IPS-18c (cell line): Measurements from ENCODE around the gene DTNBP1.

Experiments used
- H3K4me3 ChIP-seq: 2 replicates; pipeline ENCODE4 v1.7.0; 2013; ENCODE audit warnings: low read depth, mild to moderate bottlenecking, low read length, moderate library complexity; ENCODE audit not compliant: insufficient read depth
- H3K9me3 ChIP-seq: one replicate; pipeline ENCODE4 v1.6.1; 2013; ENCODE audit warnings: mild to moderate bottlenecking, low read length, moderate library complexity; ENCODE audit not compliant: control insufficient read depth, insufficient read depth

Gene DTNBP1

DNA sequence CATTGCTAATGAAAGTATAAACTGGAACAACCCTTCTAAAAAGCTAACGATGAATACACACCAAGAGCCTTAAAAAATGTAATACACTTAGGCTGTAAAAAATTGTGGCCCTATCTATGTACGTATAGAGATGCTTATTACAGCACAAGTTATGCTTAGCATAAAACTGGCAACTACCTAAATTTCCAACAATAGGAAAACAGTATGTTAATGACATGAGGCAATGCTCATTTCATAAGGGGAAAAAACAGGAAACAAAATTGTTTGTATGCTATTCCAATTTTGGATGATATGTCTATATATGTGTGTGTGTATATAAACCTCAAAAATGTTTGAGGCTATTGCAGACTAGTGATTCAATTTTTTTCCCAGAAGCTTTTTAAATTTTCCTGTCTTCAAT, 82.5 kb downstream of the DTNBP1 start:
- H3K9me3 ChIP-seq, result no peaks in the 10 kb centered on the region

DNA sequence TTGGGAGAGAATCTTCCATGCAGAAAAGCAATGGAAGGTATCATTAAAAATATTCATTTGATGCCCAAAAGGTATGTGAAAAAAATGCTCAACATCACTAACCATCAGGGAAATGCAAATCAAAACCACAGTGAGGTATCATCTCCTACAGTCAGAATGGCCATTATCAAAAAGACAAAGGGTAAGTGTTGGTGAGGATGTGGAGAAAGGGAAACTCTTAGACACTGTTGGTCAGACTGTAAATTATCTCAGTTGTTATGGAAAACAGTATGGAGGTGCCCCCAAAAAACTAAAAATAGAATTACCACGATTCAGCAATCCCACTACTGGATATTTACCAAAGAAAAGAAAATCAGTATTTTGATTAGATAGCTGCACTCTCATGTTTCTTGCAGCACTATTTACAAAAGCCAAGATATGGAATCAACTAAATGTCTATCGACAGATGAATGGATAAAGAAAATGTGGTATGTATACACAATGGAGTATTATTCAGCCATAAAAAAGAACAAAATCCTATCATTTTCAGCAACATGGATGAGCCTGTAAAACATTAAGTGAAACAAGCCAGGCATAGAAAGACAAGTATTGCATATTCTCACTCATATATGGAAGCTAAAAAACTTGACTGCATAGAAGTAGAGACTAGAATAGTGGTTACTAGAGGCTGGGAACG, 84.0 kb downstream of the DTNBP1 start:
- Histone ChIP-seq H3K9me3 (no peaks in the 10 kb centered on the region), H3K4me3 (no peak overlapping the region)

More for the DNA sequence above, 82.5 kb downstream of the DTNBP1 start:
- H3K4me3 ChIP-seq, result no peak overlapping the region

DNA sequence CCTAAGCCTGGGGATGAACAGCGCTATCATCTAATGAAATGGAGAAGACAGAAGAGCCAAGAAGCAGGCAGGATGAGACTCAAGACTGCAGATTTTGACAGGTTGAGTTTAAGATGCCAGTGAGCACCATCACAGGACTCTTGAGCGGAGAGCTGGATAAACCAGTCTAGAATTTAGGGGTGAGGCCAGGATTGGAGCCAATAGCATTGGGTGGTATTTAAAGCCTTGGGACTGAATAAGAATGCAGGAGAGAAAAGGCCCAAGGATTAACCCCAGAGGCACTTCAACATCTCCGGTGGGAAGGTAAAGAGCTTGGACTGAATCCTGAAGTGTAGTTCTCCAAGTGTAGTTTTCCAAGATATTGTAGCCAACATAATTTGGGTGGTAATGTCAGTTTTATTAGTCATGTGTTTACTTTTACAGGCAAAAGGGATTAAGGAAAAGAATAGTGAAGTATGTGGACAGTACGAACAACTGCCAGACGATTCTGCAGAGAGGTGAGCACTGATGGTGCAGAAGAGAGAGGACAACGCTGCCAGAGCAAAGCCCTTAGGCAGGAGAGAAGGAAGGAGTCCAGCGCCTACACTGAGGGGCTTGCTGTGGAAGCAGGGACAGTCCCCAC, 85.2 kb downstream of the DTNBP1 start:
- Histone ChIP-seq H3K9me3 (no peaks in the 10 kb centered on the region), H3K4me3 (no peak overlapping the region)

DNA sequence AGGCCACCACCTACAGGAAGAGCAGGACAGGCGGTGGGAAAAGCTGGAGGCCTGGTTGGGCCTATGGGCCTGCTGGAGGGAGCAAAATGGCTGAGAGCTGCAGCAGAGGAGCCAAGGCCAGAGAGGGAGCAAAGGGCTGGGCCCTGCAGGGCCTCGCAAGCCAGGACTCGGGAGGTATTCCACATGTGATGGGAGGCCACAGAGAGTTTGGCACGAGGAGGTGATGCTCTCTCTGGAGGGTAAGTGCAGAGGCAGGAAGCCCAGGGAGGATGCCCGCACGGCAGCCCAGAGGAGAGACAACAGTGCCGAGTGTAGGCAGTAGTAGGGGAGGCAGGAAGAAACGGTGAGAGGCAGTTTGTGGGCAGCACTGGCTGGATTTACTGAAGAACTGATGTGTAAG, 85.7 kb downstream of the DTNBP1 start:
- no peaks in the 10 kb centered on the region for H3K9me3 ChIP-seq
- H3K4me3 ChIP-seq, result no peak overlapping the region

DNA sequence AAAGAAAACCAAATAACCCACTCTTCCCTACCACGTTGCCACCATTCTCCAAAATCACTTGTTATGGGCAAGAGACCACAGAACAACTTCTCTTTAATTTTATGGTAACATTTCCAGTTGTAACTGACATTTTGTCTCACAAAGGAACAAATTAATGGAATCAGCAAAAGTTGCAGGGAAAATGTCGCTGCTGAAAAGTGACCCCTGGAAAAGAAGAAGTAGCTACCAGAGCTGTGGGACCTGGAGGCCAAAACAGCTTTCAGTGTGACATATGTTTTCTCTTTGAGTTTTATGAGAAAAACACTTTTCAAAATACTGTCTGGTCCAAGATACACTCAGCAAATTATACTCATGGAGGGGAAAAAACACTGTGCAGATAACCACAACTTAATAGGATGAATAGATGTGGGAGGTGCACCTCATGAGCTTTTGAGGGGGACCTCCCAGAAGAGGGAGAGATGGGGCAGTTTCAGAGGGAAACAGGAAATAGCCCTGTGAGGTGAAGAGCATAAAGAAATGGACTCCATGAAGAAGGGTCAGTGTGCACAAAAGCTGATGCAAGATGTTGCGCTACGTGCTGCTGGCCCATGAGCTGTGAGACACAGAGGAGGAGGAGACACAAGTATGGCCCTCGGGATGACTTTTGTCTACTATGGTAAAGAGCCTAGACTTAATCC, 87.3 kb downstream of the DTNBP1 start:
- H3K9me3 ChIP-seq, result no peaks in the 10 kb centered on the region
- no peak overlapping the region for H3K4me3 ChIP-seq

DNA sequence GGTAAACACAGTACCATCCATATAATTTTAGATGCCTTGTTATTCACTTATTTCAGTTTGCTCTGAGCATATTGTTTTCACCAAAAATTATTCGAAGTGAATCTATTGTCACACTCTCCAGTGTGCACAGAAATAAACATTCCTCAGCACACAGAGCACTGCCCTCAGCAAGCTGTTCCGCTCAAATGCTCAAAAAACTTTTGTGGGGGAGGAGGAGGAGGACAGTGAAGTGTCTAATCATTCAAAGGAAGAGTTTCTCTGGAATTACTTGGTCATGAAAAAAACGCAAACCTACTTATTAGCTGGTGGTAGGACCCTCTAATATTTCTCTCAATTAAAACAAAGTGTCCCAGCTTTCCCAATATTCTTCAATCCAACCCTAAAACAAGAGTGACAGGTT, 88.3 kb downstream of the DTNBP1 start:
- Histone ChIP-seq H3K4me3 (no peak overlapping the region), H3K9me3 (no peaks in the 10 kb centered on the region)

DNA sequence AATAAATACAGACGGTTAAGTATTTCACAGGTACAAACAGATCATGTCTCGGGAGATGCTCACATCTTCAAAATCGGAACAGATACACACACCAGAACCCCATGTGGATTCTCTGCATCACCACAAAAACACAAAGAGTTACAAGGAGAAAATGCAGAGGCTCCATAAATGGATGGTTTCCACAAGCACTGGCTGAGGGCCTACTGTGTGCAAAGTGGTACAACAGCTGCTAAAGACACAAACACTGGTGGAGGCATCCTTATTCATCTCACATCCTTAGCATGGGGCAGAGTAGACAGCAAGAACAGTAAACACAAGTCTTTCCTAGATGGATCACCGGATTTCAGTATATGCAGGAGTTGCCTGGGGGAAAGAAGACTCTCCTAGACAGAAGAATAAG, 88.8 kb downstream of the DTNBP1 start:
- no peak overlapping the region for H3K4me3 ChIP-seq
- no peaks in the 10 kb centered on the region for H3K9me3 ChIP-seq

DNA sequence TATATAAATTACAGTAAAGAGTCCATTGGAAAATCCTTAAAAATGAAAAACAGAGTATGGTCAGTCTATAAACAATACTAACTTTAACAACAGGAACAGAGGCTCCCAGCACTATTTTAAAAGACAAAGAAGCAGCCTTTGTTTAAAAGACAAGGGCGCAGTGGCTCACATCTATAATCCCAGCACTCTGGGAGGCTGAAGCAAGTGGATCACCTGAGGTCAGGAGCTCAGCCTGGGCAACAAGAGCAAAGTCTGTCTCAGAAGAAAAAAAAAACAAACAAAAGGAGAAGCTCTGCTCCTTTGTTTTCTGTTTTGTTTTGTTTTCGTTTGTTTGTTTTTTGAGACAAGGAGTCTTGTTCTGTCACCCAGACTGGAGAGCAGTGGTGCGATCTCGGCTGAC, 89.4 kb downstream of the DTNBP1 start:
- no peak overlapping the region for H3K4me3 ChIP-seq
- no peaks in the 10 kb centered on the region for H3K9me3 ChIP-seq

DNA sequence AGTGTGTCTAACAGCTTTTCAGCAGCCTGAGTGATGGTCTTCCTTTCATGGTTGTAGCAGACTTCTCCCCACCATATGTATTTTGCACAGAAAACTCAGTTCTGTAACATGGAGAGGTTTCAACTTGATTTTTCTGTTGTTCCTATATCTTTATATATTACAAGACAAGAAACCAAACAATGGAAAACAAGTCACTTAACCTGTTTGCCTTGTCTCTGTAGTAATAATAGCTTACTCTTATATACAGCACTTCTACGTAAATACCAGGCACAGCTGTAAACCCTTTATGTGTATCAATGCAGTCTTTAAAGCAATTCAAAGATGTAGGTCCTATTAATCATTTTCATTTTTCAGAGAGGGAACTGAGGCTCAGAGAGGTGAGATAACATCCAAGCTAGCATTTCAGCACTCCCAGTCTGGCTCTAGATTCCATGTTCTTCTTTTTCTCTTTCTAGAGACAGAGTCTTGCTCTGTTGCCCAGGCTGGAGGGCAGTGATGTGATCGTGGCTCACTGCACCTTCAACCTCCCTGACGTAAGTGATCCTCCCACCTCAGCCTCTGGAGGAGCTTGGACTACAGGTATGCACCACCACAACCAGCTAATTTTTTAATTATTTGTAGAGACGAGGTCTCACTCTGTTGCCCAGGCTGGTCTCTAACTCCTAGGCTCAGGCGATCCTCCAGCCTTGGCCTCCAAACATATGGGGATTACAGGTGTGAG, 90.4 kb downstream of the DTNBP1 start:
- Histone ChIP-seq H3K9me3 (no peaks in the 10 kb centered on the region), H3K4me3 (no peak overlapping the region)

DNA sequence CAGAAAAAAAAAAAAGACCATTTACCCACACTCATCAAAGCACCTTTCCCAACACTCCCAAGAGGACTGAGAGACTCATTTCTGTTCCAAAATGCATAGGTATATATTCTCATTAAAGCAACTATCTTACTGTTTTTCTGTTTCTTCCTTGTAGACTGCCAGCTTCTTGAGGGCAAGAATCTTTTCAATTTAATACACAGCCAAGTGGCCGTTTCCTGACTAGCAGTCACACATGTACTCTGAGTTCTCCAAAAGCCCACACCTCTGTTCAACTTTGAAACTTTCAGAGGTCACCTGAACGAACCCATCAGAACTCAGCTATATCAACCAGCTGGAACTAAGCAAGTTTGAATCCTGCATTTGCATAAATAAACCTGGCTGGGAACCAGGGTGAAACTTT, 92.7 kb downstream of the DTNBP1 start:
- Histone ChIP-seq H3K4me3 (no peak overlapping the region), H3K9me3 (no peaks in the 10 kb centered on the region)

DNA sequence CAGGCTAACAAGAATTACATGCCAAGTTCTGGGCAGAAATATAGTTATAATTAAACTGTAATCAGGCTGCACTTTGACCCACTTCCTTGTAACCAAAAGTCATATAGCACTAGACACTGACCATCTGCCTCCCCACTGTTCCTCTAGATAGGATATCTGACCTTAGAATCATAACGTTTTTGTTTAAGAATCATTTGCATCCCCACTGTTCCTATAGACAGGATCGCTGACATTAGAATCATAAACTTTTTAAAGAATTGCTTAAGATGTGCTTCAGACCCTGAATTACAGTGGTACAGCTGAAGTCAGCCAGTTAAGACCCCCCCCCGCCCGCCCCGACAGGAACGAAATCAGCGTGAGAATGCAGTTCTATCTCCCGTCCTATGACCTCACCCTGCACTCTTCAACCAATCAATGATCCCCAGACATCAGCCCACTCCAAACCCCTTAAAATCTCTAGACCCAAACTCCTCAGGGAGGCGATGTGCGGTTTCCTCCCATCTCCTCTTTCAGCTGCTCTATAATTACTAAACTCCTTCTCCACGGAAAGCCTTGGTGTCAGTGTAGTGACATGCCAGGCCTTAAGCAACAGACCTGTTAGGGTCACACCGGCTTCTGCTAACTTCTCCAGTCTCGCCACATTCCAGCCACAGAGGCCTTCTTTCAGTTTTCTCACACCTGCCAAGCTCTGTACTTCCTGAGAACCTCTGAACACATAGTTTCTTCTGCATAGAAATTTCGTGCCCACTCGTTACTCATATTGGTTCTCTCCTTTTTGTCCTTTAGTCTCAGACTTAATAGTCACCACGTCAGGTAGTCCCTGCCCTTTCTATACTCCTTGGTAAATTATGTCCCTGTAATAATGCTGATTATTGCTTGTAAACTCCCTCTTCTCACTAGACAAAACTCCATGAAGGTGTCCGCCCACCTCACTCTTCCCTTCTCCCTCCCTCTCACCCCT, 93.5 kb downstream of the DTNBP1 start:
- H3K4me3 ChIP-seq, result no peak overlapping the region
- no peaks in the 10 kb centered on the region for H3K9me3 ChIP-seq

DNA sequence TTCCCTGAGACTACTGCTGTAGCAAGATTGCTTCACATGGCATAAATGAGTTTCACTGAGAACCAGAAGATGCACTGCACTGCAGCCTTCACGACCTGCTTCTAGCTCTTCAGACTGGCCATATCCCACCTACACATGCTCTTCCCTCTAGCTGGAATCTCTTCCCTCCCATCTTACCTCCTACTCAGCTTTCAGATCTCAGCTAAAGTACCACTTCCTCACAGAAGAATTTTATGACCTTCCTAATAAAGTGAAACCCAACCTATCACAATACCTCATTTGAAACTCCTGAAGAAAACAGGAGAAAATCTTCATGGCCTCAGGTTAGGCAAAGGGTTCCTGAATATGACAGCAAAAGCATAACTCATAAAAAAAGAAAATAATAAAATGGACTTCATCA, 99.9 kb downstream of the DTNBP1 start:
- Histone ChIP-seq H3K4me3 (no peak overlapping the region), H3K9me3 (no peaks in the 10 kb centered on the region)

DNA sequence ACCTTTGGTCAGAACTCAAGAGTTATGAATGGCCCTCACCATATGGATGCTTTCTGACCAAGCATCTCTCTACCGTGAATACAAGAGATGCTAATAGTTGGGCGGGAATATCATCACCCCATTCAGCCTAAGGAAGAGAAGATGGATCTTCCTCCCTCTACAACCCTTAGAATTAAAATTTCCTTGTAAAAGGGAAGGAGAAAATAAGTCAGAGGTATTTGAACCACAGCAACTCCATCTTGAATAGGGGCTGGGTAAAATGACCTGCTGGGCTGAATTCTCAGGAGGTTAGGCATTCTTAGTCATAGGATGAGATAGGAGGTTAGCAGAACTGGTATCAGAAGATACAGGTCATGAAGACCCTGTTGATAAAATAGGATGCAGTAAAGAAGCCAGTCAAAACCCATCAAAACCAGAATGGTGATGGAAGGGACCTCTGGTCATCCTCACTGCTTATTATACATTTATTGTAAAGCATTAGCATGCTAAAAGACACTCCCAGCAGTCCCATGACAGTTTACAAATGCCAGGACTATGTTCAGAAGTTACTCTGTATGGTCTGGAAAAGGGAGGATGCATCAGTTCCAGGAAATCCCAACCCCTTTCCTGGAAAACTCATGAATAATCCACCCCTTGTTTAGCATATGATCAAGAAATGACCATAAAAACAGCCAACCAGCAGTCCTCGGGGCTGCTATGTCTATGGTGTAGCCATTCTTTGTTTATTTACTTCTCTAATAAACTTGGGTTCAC, 101.2 kb downstream of the DTNBP1 start:
- H3K4me3 ChIP-seq, result no peak overlapping the region
- H3K9me3 ChIP-seq, result no peaks in the 10 kb centered on the region

DNA sequence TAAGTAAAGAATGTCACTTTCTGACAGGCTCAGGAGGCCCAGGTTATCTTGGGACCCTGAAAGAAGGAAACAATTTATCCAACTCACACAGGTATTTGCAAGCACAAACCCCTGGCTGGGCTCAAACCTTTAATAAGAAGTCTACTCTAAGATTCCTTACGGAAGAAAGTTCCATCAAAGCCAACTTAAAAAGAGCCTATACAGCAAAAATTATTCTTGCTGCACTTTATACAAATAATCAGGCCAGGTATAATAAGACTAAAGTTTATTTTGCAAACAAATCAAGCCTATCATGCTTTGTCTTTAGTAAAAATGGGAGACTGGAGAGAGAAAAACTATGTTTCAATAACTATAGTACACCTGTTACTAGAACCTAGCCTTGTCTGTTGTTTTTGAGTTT, 102.1 kb downstream of the DTNBP1 start:
- H3K4me3 ChIP-seq, result no peak overlapping the region
- no peaks in the 10 kb centered on the region for H3K9me3 ChIP-seq

DNA sequence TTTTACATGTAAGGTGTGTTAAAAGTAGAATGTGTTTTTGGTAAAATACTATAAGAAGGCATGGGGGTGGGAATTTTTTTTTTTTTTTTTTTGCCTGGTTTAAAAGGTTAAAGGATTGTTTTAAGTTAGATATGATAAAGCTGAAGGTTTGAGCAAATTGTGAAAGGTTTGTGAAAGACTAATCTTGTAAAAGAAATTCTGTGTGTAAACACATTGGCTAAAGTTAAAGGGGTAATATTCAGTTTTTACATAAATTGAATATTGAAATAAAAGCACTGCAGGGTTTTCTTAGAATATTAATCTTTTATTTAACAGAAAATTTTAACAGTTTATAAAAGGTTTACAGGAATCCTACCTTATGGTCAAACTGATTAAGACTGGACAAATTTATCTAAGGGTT, 105.7 kb downstream of the DTNBP1 start:
- no peak overlapping the region for H3K4me3 ChIP-seq
- no peaks in the 10 kb centered on the region for H3K9me3 ChIP-seq

DNA sequence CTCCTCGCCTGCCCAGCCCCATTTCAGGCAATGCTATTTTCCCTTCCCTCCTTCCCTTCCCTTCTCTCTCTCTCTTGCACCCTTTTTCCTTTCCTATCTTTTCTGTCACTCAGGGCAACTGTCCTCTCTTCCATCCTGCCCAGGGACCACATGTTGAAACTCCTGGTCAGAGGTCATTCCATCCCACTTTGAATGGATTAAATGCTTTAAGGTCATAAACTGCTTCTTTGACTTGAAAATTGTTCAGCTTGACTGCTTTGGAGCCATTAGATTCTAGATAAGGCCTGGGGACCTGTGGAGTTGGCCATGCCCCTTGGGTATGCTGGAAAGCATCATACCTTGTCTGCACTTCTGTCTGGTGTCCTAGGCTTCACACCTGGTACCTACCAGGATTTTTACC, 106.1 kb downstream of the DTNBP1 start:
- Histone ChIP-seq H3K9me3 (no peaks in the 10 kb centered on the region), H3K4me3 (no peak overlapping the region)
